Large intestine (tissue), 3 donors: ENCODE data around the gene FOXD4L6. TPM values are rescaled to one million over a fixed set of nuclear protein-coding genes. Genes with fewer than 3 reads are reported as not detected.
"Not testable (repeated sequence)": the region's sequence is repeated elsewhere in the genome, so short reads cannot be mapped to it uniquely, and the experiment has no call there.

ENCODE experiments used
- DNase-seq, 2 donors: peaks; one replicate each; pipeline versions ENCODE4 v3.0.0 to v3.0.0-alpha.2; 2013
- H3K27ac ChIP-seq: one replicate; pipeline ENCODE4 v1.5.1; 2013; ENCODE audit warnings: low read length
- H3K27me3 ChIP-seq: 2 replicates; pipeline ENCODE4 v1.6.1; 2013; ENCODE audit warnings: low read length; ENCODE audit not compliant: control insufficient read depth, insufficient read depth
- H3K36me3 ChIP-seq: 2 replicates; pipeline ENCODE4 v1.6.1; 2013; ENCODE audit warnings: low read length; ENCODE audit not compliant: control insufficient read depth, insufficient read depth
- H3K4me1 ChIP-seq: one replicate; pipeline ENCODE4 v1.6.1; 2013; ENCODE audit warnings: low read length; ENCODE audit not compliant: control insufficient read depth, insufficient read depth
- H3K4me3 ChIP-seq: one replicate; pipeline ENCODE4 v1.5.1; 2013; ENCODE audit warnings: low read length
- H3K9me3 ChIP-seq: one replicate; pipeline ENCODE4 v1.6.1; 2013; ENCODE audit warnings: mild to moderate bottlenecking, low read depth, low read length, moderate library complexity; ENCODE audit not compliant: control insufficient read depth
- WGBS: methylation state at CpG from one replicate; pipeline ENCODE4 v1.1.5; 2013; ENCODE audit warnings: low lambda C conversion rate; ENCODE audit not compliant: insufficient coverage; 5-methylcytosine and 5-hydroxymethylcytosine counted together
- polyA plus RNA-seq: library from polyadenylated mRNA; unstranded; fragments of 120-200 nt; gene quantifications from one replicate; pipeline ENCODE4 v1.2.1, GENCODE V29; 2013

The FOXD4L6 gene
- polyA plus RNA-seq, 1 donor = 0.06 TPM

DNA sequence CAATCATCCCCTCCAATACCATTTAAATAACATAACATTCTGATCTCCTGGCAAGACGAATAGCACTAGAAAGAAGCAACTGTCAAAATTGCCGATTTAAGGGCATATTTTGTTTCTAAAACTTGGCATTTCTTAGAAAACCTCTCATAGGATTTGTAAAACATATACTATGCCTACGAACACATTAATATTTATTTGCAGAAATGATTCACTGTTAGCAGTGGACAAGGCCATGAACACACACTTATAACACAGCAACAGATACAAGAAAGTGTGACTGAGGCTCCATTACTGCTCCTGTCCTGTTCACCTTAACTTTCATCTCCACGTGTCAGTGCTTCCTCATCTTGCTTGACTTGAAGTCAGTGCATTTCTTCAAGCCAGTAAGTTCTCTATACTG is 46.1 kb downstream of the FOXD4L6 start:
- not testable (repeated sequence) for H3K4me3 ChIP-seq, H3K36me3 ChIP-seq, H3K4me1 ChIP-seq, H3K9me3 ChIP-seq, DNase-seq, H3K27me3 ChIP-seq, H3K27ac ChIP-seq
- 79% methylated on average over 2 of the region's 4 CpGs for WGBS

DNA sequence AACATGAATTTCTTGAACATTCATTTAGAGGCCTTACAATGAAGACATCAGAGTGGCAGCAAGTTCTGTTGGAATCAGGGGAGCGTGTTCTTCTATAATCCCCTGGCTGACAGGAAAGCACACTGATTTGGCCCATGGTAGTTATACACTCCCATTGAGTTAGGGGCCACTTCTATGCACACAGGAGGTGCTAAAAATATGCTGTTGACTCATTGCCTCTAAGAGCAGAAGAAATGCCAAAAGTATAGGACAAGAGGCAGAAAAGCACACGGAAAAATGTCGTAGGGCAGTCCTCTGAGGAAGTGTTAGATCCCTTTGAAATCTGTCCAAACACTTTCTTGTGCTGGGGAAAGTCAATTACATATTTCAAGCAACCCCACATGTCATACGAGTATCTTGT is 49.0 kb downstream of the FOXD4L6 start:
- DNase-seq, H3K36me3 ChIP-seq, H3K4me3 ChIP-seq, H3K4me1 ChIP-seq, H3K9me3 ChIP-seq, H3K27ac ChIP-seq: not testable (repeated sequence)
- no CpG with 5 or more reads among the region's 4 CpGs for WGBS
- H3K27me3 ChIP-seq = peaks cover 11% of the 10 kb centered on the region

DNA sequence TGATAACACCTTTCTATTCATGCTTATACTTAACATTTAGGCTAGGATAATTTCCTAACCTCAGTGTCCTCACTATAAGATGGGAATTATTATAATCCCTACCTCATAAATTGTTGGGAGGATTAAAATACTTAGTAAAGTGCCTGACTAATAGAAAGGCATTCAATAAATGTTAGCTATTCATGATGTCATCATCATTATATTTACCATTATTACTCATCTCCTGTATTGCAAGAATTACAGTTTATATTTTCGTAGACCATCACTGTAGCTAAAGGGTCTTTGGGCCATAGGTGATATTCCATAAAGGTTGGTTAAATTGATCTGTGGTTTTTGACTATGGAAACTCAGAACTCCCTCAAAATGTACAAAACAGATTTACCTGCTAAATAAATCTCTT is 50.9 kb downstream of the FOXD4L6 start:
- WGBS = no CpG with 5 or more reads among the region's 1 CpG
- H3K9me3 ChIP-seq, H3K36me3 ChIP-seq, H3K4me1 ChIP-seq, H3K27ac ChIP-seq, H3K4me3 ChIP-seq, DNase-seq: not testable (repeated sequence)
- H3K27me3 ChIP-seq = peaks cover 19% of the 10 kb centered on the region

Other genes with a start within 250 kb of the FOXD4L6 start
- 27.5 TPM for gene ZNG1F, start 60.6 kb upstream of the FOXD4L6 start, polyA plus RNA-seq